SK-N-SH (cell line): Measurements from ENCODE around the gene LGALS3.

ENCODE experiments used
- CTCF ChIP-seq: fragments of 200-600 bp; sonication (generic); IDR thresholded peaks from 2 replicates; pipeline ENCODE4 v1.6.1; 2017; ENCODE audit warnings: antibody characterized with exemption, mild to moderate bottlenecking, moderate library complexity
- ELF1 ChIP-seq: IDR thresholded peaks from 2 replicates; pipeline ENCODE4 v1.4.0; 2012
- NRF1 ChIP-seq: IDR thresholded peaks from 2 replicates; pipeline ENCODE4 v1.6.1; 2012; ENCODE audit warnings: low read depth, mild to moderate bottlenecking, low read length
- RAD21 ChIP-seq: IDR thresholded peaks from 2 replicates; pipeline ENCODE4 v1.6.1; 2012; ENCODE audit warnings: mild to moderate bottlenecking, low read length
- REST ChIP-seq: IDR thresholded peaks from 2 replicates; pipeline ENCODE4 v1.6.1; 2012; ENCODE audit warnings: mild to moderate bottlenecking, low read depth, low read length, moderate library complexity
- RXRA ChIP-seq: IDR thresholded peaks from 2 replicates; pipeline ENCODE4 v1.4.0; 2012; ENCODE audit warnings: low read depth, mild to moderate bottlenecking, borderline replicate concordance
- SMC3 ChIP-seq: IDR thresholded peaks from 2 replicates; pipeline ENCODE4 v1.6.1; 2012; ENCODE audit warnings: low read depth, low read length, improper control_type of control experiment

- TF ChIP-seq REST = no peak
- TF ChIP-seq ELF1 = no peak
- TF ChIP-seq RXRA = no peak
- no peak for TF ChIP-seq CTCF
- TF ChIP-seq NRF1 = no peak
- TF ChIP-seq RAD21 = no peak
- no peak for TF ChIP-seq SMC3
These were observed 27.4 kb upstream of the LGALS3 start for GRCh38 chr14:55101698-55102097.
